HepG2 (cell line): ENCODE measurements around the gene SLC6A9. TPM values are rescaled to one million over a fixed set of nuclear protein-coding genes. Genes with fewer than 3 reads are reported as not detected.

Experiments
- ATAC-seq: fragments of 200-7000 bp; cut with Tn5 transposase; 3 replicates; pipeline ENCODE4 v1.9.1; 2020; ENCODE audit warnings: mild to moderate bottlenecking, moderate library complexity
- BruUV-seq: library from RNA; stranded (reverse); fragments of 400-500 nt; replicated peaks from 2 replicates; lab custom pipeline; 2021; lab: Mats Ljungman, UMichigan
- CTCF ChIA-PET: fragments of 300-600 bp; formaldehyde crosslinking; extraction: SDS; loops from one replicate; lab custom pipeline; 2021; ENCODE audit warnings: low total read pairs, inconsistent platforms, low intra/inter-chr PET ratio; lab: Yijun Ruan, JAX
- POLR2A ChIA-PET: fragments of 350-600 bp; sonication (Branson Sonifier 250); formaldehyde crosslinking; loops from one replicate; lab custom pipeline; 2020; ENCODE audit warnings: antibody characterized with exemption, inconsistent platforms; lab: Yijun Ruan, JAX
- DNase-seq: peaks from one replicate; pipeline ENCODE4 v3.0.0-alpha.2; 2015; ENCODE audit warnings: low spot score
- FAIRE-seq: peaks from 3 replicates; lab custom pipeline; 2011; peaks lifted over from hg19 to GRCh38; lab: Jason Lieb, UNC
- H2AFZ ChIP-seq: one replicate; pipeline ENCODE4 v1.6.1; 2011; ENCODE audit warnings: low read length, inconsistent platforms
- H3K27ac ChIP-seq: fragments of 300-600 bp; 3 replicates; pipeline ENCODE4 v1.8.0; 2011; ENCODE audit warnings: mixed run types, mild to moderate bottlenecking, mixed read lengths, low read length, inconsistent platforms; ENCODE audit not compliant: insufficient read depth; ENCODE audit errors: extremely low read length
- H3K27me3 ChIP-seq, 2 experiments: fragments of 200-600 bp in 1 of 2; 2 replicates in 1 of 2; 3 replicates in 1 of 2; pipeline versions ENCODE4 v1.6.0 to v1.8.0; 2011; ENCODE audit warnings: low read length in 2 of 2, mild to moderate bottlenecking in 2 of 2, moderate library complexity in 2 of 2, inconsistent platforms in 1 of 2; ENCODE audit not compliant: insufficient read depth in 2 of 2, control insufficient read depth in 1 of 2
- H3K36me3 ChIP-seq, 2 experiments: fragments of 200-600 bp in 1 of 2; replicated peaks in 1 of 2; 2 replicates in 1 of 2; 3 replicates in 1 of 2; pipeline versions ENCODE4 v1.5.1 to v1.8.0; 2011; ENCODE audit warnings: low read length in 2 of 2, inconsistent platforms in 1 of 2; ENCODE audit not compliant: insufficient read depth in 2 of 2, control insufficient read depth in 1 of 2
- H3K4me1 ChIP-seq: 2 replicates; pipeline ENCODE4 v1.5.1; 2012; ENCODE audit warnings: low read length, inconsistent platforms; ENCODE audit not compliant: insufficient read depth
- H3K4me2 ChIP-seq: 2 replicates; pipeline ENCODE4 v1.6.0; 2011; ENCODE audit warnings: low read depth, low read length, inconsistent platforms
- H3K4me3 ChIP-seq, 3 experiments: fragments of 200-600 bp in 1 of 3; sonication (generic), shearing (Covaris generic) in 1 of 3; replicated peaks in 1 of 3; 2 replicates each; pipeline ENCODE4 v1.5.1; 2011 to 2016; ENCODE audit warnings: low read length in 3 of 3, inconsistent platforms in 2 of 3, low read depth in 2 of 3, mild to moderate bottlenecking in 2 of 3, control low read depth in 1 of 3, mixed read lengths in 1 of 3; ENCODE audit not compliant: insufficient read depth in 1 of 3
- H3K79me2 ChIP-seq: one replicate; pipeline ENCODE4 v1.6.1; 2011; ENCODE audit warnings: low read length, inconsistent platforms; ENCODE audit not compliant: insufficient read depth
- H3K9ac ChIP-seq: 2 replicates; pipeline ENCODE4 v1.6.0; 2011; ENCODE audit warnings: mild to moderate bottlenecking, low read depth, low read length, inconsistent platforms; ENCODE audit not compliant: insufficient read depth
- H3K9me3 ChIP-seq: 2 replicates; pipeline ENCODE4 v1.5.1; 2012; ENCODE audit warnings: mild to moderate bottlenecking, low read length
- H4K20me1 ChIP-seq: 2 replicates; pipeline ENCODE4 v1.6.0; 2011; ENCODE audit warnings: inconsistent platforms, mild to moderate bottlenecking, low read length, moderate library complexity; ENCODE audit not compliant: insufficient read depth
- ARID2 ChIP-seq: sonication (generic); formaldehyde crosslinking; IDR thresholded peaks from 2 replicates; pipeline ENCODE4 v1.8.1; 2022; ENCODE audit warnings: mild to moderate bottlenecking, missing genetic modification reagents, borderline replicate concordance
- CC2D1A ChIP-seq: sonication (generic); formaldehyde crosslinking; IDR thresholded peaks from 2 replicates; pipeline ENCODE4 v1.8.1; 2023; ENCODE audit warnings: mild to moderate bottlenecking, missing genetic modification reagents
- CENPT ChIP-seq: sonication (generic); formaldehyde crosslinking; IDR thresholded peaks from 2 replicates; pipeline ENCODE4 v1.8.0; 2022; ENCODE audit warnings: low read depth, mild to moderate bottlenecking, moderate library complexity, missing genetic modification reagents
- GRHL1 ChIP-seq: sonication (generic); formaldehyde crosslinking; conservative IDR thresholded peaks from 2 replicates; pipeline ENCODE4 v1.8.0; 2022; ENCODE audit warnings: missing genetic modification reagents
- NR3C1 ChIP-seq: sonication (generic); formaldehyde crosslinking; IDR thresholded peaks from 2 replicates; pipeline ENCODE4 v1.4.0; 2020; ENCODE audit warnings: missing genetic modification reagents
- RARA ChIP-seq: IDR thresholded peaks from 2 replicates; pipeline ENCODE4 v1.6.1; 2016; ENCODE audit warnings: missing genetic modification reagents, missing compliant biosample characterization
- TFDP2 ChIP-seq: sonication (generic); formaldehyde crosslinking; IDR thresholded peaks from 2 replicates; pipeline ENCODE4 v1.4.0; 2020; ENCODE audit warnings: missing genetic modification reagents
- ZBTB26 ChIP-seq: IDR thresholded peaks from 2 replicates; pipeline ENCODE4 v1.6.1; 2016; ENCODE audit warnings: missing compliant biosample characterization, missing genetic modification reagents, borderline replicate concordance
- ZNF362 ChIP-seq: sonication (generic); formaldehyde crosslinking; IDR thresholded peaks from 2 replicates; pipeline ENCODE4 v1.4.0; 2020; ENCODE audit warnings: missing genetic modification reagents, mild to moderate bottlenecking, borderline replicate concordance
- ZNF737 ChIP-seq: sonication (generic); formaldehyde crosslinking; IDR thresholded peaks from 2 replicates; pipeline ENCODE4 v1.5.0; 2020; ENCODE audit warnings: missing genetic modification reagents, mild to moderate bottlenecking, borderline replicate concordance
- ZNF790 ChIP-seq: sonication (generic); formaldehyde crosslinking; IDR thresholded peaks from 2 replicates; pipeline ENCODE4 v1.8.0; 2022; ENCODE audit warnings: missing genetic modification reagents, mild to moderate bottlenecking, borderline replicate concordance
- ZSCAN9 ChIP-seq: IDR thresholded peaks from 2 replicates; pipeline ENCODE4 v1.6.1; 2016; ENCODE audit warnings: borderline replicate concordance
- WGBS: methylation state at CpG from one replicate; pipeline ENCODE4 v1.1.6; 2017; ENCODE audit warnings: low lambda C conversion rate; 5-methylcytosine and 5-hydroxymethylcytosine counted together
- in situ Hi-C: cut with HindIII; loops from 2 replicates; pipeline ENCODE4 v1.10.0; 2017; ENCODE audit warnings: low pct_unique_long_range_greater_than_20kb; ENCODE audit not compliant: extremely low pct_ligation_motif_present
- intact Hi-C: fragments of 100-400 bp; cut with micrococcal nuclease; formaldehyde crosslinking; loops from one replicate; pipeline ENCODE4 v1.10.0; 2022; ENCODE audit not compliant: unreplicated experiment
- polyA plus RNA-seq, 8 experiments: library from polyadenylated mRNA; depleted of rRNA in 3 of 8; stranded (reverse) in 7 of 8; unstranded in 1 of 8; fragments of >200 nt; fragmentation: Illumina TruSeq in 4 of 8; extraction: Trizol in 4 of 8; gene quantifications; 2 replicates each; pipeline versions ENCODE4 v1.2.1 to v1.2.3, GENCODE V29; 2011 to 2016; ENCODE audit warnings: low read depth in 4 of 8, missing spikeins in 1 of 8, mixed read lengths in 1 of 8; ENCODE audit not compliant: insufficient read depth in 1 of 8
- total RNA-seq, 5 experiments: library from RNA; depleted of rRNA; stranded (reverse); fragments of >200 nt; fragmentation: Illumina TruSeq; extraction: Trizol; gene quantifications; 2 replicates each; pipeline ENCODE4 v1.2.3, GENCODE V29; 2016; ENCODE audit warnings: low read depth in 1 of 5

Gene SLC6A9
- total and polyA plus RNA-seq, 2 of the 13 experiments (the other 11 are each of a cell fraction or from before 2014, with no cell fraction given) = 8.5 to 9.9 TPM

- no peaks in the 10 kb centered on the region for H4K20me1 ChIP-seq
- no peak overlapping the region for H3K4me3 ChIP-seq
- BruUV-seq = no TSS peak
- 2% methylated on average over 4 of the region's 4 CpGs for WGBS
- peaks cover 12% of the 10 kb centered on the region; the same call in 1 of the 2 replicates for H3K4me1 ChIP-seq
- no peak overlapping the region for H3K27ac ChIP-seq
- POLR2A ChIA-PET = no interaction called here
- H3K36me3 ChIP-seq = no peaks in the 10 kb centered on the region
- no peaks in the 10 kb centered on the region for H3K79me2 ChIP-seq
- FAIRE-seq = peak; percentile 12
- peaks cover 0 to 6% of the 10 kb centered on the region in 2 experiments; a peak in 2 of 5 replicates for H3K27me3 ChIP-seq
- no peaks in the 10 kb centered on the region for H3K9me3 ChIP-seq
- no peak for DNase-seq
- TF ChIP-seq ZNF790 (CRISPR knock-in tag) (no peak), ZNF737 (CRISPR knock-in tag) (no peak), GRHL1 (CRISPR knock-in tag) (no peak)
- no peak for ATAC-seq
- no peak overlapping the region for H3K4me2 ChIP-seq
- in situ Hi-C loops = no loop called here
- CTCF ChIA-PET = no interaction called here
- H2AFZ ChIP-seq = no peak overlapping the region
- no peak overlapping the region for H3K9ac ChIP-seq
- intact Hi-C loops = no loop called here
Observed at GRCh38 chr1:44060830-44061267, 29.6 kb upstream of the SLC6A9 start.

- intact Hi-C loops = no loop called here
- no peak overlapping the region for H3K27ac ChIP-seq
- TF ChIP-seq TFDP2 (CRISPR knock-in tag) (no peak), ZBTB26 (CRISPR knock-in tag) (no peak), ARID2 (CRISPR knock-in tag) (no peak), ZSCAN9 (CRISPR knock-in tag) (no peak), RARA (no peak), CC2D1A (no peak), ZNF362 (CRISPR knock-in tag) (no peak), CENPT (CRISPR knock-in tag) (no peak), NR3C1 (CRISPR knock-in tag) (no peak)
Observed at GRCh38 chr1:44059664-44060355, 28.5 kb upstream of the SLC6A9 start.

More at GRCh38 chr1:44059664-44060355, 28.5 kb upstream of the SLC6A9 start:
- POLR2A ChIA-PET = no interaction called here
- BruUV-seq = no TSS peak
- in situ Hi-C loops = no loop called here
- WGBS = 20% methylated on average over 5 of the region's 5 CpGs
- H4K20me1 ChIP-seq = no peaks in the 10 kb centered on the region
- H3K79me2 ChIP-seq = no peaks in the 10 kb centered on the region
- no peak overlapping the region for H3K4me2 ChIP-seq
- H3K9ac ChIP-seq = no peak overlapping the region
- FAIRE-seq (no peak), DNase-seq (no peak), ATAC-seq (no peak)
- no peak overlapping the region for H2AFZ ChIP-seq
- peaks cover 0 to 16% of the 10 kb centered on the region in 2 experiments; a peak in 3 of 5 replicates for H3K27me3 ChIP-seq
- no peaks in the 10 kb centered on the region for H3K36me3 ChIP-seq
- CTCF ChIA-PET = no interaction called here
- H3K9me3 ChIP-seq = no peaks in the 10 kb centered on the region
- H3K4me1 ChIP-seq = peaks cover 12% of the 10 kb centered on the region; the same call in 1 of the 2 replicates
- H3K4me3 ChIP-seq = no peak overlapping the region
